ENCODE measurements around the gene PILRA.

DNA sequence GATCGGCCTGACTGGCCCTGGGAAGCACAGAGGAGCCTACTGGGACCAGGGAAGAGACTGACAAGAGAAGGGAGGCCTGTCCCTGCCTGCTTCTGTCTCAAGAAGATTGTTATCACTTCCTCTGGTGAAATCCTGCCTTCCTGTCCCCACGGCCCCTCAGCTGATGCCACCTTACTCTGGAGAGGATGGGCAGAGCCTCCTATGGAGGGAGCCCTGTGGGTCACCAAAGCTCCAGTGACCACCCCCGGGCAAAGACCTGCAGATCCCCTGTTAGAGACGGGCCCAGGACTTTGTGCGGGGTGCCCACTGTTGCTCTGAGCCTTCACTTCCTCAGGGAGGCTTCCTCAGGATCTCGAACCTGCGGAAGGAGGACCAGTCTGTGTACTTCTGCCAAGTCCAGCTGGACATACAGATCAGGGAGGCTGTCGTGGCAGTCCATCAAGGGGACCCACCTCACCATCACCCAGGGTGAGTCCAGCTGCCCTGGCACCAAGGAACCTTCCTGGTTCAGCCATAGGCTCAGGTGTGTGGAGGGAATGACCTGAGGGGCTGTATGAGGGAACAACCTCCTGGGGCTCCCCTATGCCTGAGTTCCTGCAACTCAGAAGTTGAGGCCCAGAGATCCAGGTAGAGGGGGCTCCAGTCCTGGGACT is 16.7 kb upstream of the PILRA start:
- TF ChIP-seq, protein P1, sequence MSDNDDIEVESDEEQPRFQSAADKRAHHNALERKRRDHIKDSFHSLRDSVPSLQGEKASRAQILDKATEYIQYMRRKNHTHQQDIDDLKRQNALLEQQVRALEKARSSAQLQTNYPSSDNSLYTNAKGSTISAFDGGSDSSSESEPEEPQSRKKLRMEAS (CRISPR knock-in tag; IDR thresholded peaks at IDR 0.05): no peak
- TF ChIP-seq, protein P2, sequence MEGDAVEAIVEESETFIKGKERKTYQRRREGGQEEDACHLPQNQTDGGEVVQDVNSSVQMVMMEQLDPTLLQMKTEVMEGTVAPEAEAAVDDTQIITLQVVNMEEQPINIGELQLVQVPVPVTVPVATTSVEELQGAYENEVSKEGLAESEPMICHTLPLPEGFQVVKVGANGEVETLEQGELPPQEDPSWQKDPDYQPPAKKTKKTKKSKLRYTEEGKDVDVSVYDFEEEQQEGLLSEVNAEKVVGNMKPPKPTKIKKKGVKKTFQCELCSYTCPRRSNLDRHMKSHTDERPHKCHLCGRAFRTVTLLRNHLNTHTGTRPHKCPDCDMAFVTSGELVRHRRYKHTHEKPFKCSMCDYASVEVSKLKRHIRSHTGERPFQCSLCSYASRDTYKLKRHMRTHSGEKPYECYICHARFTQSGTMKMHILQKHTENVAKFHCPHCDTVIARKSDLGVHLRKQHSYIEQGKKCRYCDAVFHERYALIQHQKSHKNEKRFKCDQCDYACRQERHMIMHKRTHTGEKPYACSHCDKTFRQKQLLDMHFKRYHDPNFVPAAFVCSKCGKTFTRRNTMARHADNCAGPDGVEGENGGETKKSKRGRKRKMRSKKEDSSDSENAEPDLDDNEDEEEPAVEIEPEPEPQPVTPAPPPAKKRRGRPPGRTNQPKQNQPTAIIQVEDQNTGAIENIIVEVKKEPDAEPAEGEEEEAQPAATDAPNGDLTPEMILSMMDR (IDR thresholded peaks at IDR 0.05): no peak
- TF ChIP-seq ELF4 (CRISPR knock-in tag; IDR thresholded peaks at IDR 0.05; ENCODE audit: low read depth): no peak

Data from WTC11 (cell line).